MG63 (cell line): ENCODE results near the gene GCH1. TPM values are rescaled to one million over a fixed set of nuclear protein-coding genes. Genes with fewer than 3 reads are reported as not detected.
"Not testable (repeated sequence)": the region's sequence is repeated elsewhere in the genome, so short reads cannot be mapped to it uniquely, and the experiment has no call there.

Experiments
- DNase-seq: peaks from one replicate; pipeline ENCODE4 v3.0.0-alpha.2; 2020
- H3K27me3 ChIP-seq: fragments of 250-450 bp; sonication (Bioruptor Pico); 2 replicates; pipeline ENCODE4 v1.5.1; 2020; ENCODE audit warnings: mild to moderate bottlenecking, moderate library complexity
- H3K36me3 ChIP-seq: fragments of 250-450 bp; sonication (Bioruptor Pico); 2 replicates; pipeline ENCODE4 v1.5.1; 2020; ENCODE audit warnings: mild to moderate bottlenecking, moderate library complexity
- H3K4me3 ChIP-seq: fragments of 250-450 bp; sonication (Bioruptor Pico); 2 replicates; pipeline ENCODE4 v1.5.1; 2020; ENCODE audit warnings: mild to moderate bottlenecking, moderate library complexity
- H3K9me3 ChIP-seq: fragments of 250-450 bp; sonication (Bioruptor Pico); 2 replicates; pipeline ENCODE4 v1.5.1; 2020; ENCODE audit warnings: mild to moderate bottlenecking, moderate library complexity
- total RNA-seq: library from RNA; depleted of rRNA; stranded (reverse); fragments of >200 nt; shearing (Covaris generic); gene quantifications from 2 replicates; pipeline ENCODE4 v1.2.3, GENCODE V29; 2014; ENCODE audit warnings: low replicate concordance; rRNA removed

GCH1 gene
- total RNA-seq, 1 experiment from 2014 or later = 1.1 TPM

DNA sequence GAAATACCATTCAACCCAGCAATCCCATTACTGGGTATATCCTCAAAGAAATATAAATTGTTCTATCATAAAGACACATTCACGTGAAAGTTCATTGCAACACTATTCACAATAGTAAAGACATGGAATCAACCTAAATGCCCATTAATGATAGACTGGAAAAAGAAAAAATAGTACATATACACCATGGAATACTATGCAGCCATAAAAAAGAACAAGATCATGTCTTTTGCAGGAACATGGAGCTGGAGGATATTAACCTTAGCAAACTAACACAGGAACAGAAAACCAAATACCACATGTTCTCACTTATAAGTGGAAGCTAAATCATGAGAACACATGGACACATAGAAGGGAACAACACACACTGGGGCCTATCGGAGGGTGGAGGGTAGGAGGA lies 101.1 kb downstream of the GCH1 start:
- not testable (repeated sequence) for DNase-seq, H3K27me3 ChIP-seq, H3K4me3 ChIP-seq, H3K36me3 ChIP-seq, H3K9me3 ChIP-seq

DNA sequence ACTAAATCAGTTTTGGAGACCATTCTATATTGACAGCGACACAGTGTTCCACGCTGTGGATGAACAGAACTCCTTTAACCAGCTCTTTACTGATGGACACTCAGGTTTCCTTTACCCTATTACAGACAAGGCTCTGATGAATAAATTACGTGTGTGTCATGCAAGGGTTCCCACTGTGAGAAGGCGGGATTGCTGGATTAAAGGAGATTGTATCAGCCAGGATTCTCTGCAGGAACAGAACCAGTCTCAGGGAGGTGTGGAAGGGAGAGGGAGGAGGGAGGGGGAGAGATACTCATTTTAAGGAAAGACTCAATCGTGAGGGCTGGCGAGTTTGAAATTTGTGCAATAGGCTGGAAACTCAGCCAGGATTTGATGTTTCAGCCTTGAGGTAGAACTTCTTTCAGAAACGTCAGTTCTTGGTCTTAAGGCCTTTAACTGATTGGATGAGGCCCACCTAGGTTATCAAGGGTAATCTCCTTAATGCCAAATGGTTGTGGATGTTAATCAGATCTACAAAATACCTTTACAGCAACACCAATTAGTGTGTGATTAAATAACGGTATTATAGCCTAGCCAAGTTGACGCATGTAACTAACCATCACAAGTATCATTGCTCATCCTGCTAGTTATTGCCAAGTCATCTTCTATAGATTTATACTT lies 104.0 kb downstream of the GCH1 start:
- Histone ChIP-seq H3K4me3 (no peak overlapping the region), H3K9me3 (no peaks in the 10 kb centered on the region), H3K36me3 (no peaks in the 10 kb centered on the region), H3K27me3 (no peaks in the 10 kb centered on the region)
- no peak for DNase-seq

DNA sequence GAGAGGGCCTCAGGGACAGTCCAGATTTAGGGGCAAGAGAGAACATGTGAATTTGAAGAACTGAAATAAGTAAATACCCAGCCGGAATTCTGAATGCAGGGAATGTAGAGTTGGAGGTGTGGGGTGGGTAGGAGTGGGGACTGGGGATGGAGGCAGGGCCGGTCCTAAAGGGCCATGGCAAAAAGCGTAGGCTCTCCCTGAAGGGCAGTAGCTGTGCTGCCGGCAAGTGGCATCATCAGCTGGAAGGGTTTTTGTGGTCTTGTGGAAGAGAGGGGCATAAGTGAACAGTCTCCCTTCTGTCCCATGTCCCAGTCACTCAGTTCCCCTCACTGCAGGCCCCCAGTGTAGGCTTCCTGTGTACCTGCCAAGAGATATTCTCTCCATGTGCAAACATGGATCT lies 104.6 kb downstream of the GCH1 start:
- no peaks in the 10 kb centered on the region for H3K36me3 ChIP-seq
- no peaks in the 10 kb centered on the region for H3K27me3 ChIP-seq
- no peak overlapping the region for H3K4me3 ChIP-seq
- DNase-seq = no peak
- H3K9me3 ChIP-seq = no peaks in the 10 kb centered on the region

DNA sequence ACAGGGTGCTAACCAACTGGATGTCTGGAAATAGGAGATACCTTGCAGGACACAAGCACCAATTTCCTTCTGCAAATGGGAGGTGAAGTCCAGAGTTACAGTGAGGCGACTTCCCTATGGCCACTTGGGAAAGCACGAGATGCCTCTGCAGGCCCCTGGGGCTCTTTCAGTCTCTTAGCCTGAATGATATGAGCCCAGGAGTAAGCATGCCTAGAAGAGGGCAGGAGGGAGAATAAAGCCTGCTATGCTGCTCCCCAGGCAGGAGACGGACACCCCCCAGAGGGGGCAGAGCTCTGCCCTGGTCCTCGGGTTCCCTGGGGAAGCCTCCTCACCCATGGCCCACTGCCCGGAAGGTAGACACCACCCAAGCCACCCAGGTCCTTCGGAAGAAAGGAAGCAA lies 105.1 kb downstream of the GCH1 start:
- no peak overlapping the region for H3K4me3 ChIP-seq
- no peaks in the 10 kb centered on the region for H3K9me3 ChIP-seq
- H3K36me3 ChIP-seq = no peaks in the 10 kb centered on the region
- DNase-seq = no peak
- H3K27me3 ChIP-seq = no peaks in the 10 kb centered on the region

DNA sequence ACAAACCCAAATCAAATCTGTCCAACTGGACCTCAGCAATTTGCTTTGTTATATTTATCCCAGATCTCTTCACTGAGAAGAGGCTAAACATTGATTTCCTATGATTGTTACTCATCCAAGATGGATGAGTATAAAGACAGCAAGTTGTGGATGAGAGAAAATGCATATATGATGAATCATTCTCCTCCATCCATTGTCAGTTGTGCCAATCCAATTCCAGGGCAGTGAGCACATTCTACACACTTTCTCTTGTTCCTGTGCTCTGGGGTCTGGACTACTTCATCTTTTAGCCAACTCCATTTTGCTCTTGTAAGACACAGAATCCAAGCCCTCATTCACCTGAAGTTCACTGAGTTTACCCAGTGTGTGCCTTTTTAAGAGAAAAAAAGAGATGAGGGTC lies 105.7 kb downstream of the GCH1 start:
- H3K4me3 ChIP-seq = no peak overlapping the region
- no peaks in the 10 kb centered on the region for H3K27me3 ChIP-seq
- no peaks in the 10 kb centered on the region for H3K36me3 ChIP-seq
- H3K9me3 ChIP-seq = no peaks in the 10 kb centered on the region
- DNase-seq = peak; percentile 43

DNA sequence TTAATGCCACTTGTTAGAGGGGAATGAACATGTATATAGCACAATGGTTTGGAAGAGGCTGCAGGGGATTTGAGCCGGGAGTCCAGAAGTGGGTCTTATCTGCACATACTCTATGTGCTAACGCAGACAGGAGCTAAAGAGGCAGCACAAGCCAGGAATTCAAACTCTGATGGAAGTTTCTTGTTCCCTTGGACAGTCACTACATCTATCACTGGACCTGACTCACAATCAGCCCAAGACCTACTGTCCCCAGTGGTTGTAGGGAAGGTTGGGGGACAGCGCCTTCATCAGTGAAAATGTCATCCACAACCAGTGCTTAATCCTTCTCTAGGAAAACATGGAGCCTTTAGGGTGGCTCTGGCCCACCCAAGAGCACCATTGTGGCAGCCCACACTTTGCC lies 107.8 kb downstream of the GCH1 start:
- Histone ChIP-seq H3K4me3 (no peak overlapping the region), H3K36me3 (no peaks in the 10 kb centered on the region), H3K27me3 (no peaks in the 10 kb centered on the region), H3K9me3 (no peaks in the 10 kb centered on the region)
- no peak for DNase-seq

DNA sequence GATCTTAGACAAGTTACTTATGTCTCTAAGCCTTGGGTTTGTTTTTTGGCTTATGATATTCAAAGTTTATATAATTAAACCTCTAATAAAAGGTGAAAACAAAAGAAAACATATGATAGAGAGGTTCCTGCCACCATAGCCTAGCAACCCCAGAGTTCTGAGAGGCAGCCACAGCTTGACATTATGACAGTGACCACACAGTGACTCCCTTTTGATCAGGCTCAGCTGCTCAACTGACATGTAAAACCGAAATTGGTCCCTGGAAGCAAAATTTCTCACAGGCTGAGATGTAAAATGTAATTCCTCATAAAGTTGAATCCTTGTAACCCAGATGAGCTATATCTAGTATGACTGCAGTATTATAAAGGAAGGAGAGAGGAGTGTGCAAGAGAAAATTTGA lies 108.5 kb downstream of the GCH1 start:
- Histone ChIP-seq H3K27me3 (no peaks in the 10 kb centered on the region), H3K36me3 (no peaks in the 10 kb centered on the region), H3K9me3 (no peaks in the 10 kb centered on the region), H3K4me3 (no peak overlapping the region)
- DNase-seq = no peak

DNA sequence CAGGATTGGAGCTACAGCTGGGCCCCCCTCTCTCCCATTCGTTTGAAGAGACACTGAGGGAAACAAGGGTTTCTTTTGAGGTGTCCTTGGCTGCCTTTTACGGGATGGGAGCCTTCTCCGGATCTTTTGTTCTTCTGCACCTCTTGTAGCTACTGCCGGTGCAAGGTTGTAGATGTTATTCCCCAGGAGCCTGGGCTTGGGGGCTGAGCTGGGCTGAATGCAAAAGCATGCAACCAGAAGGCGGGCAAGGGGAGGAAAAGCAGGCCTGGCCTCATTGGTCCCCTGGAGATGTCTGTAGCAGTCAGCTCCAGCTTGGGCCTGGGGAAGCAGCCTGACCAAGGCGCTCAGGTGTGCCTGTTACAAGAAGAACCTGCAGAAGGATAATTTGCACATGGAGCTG lies 110.3 kb downstream of the GCH1 start:
- Histone ChIP-seq H3K36me3 (no peaks in the 10 kb centered on the region), H3K9me3 (no peaks in the 10 kb centered on the region), H3K4me3 (no peak overlapping the region), H3K27me3 (no peaks in the 10 kb centered on the region)
- no peak for DNase-seq

Other genes starting within 250 kb of the GCH1 start
- 5.2 TPM in 2 replicates for gene WDHD1, start 124.3 kb upstream of the GCH1 start, total RNA-seq
- gene SOCS4, start 124.4 kb upstream of the GCH1 start, total RNA-seq = 3.8 and 9.0 TPM in 2 replicates
- 14.8 and 15.0 TPM in 2 replicates for gene MAPK1IP1L, start 148.8 kb upstream of the GCH1 start, total RNA-seq
- gene LGALS3, start 226.4 kb upstream of the GCH1 start, total RNA-seq = 90.5 and 117 TPM in 2 replicates